Osteocyte (in vitro differentiated cells): ENCODE results near the gene VWA5B1. TPM values are rescaled to one million over a fixed set of nuclear protein-coding genes. Genes with fewer than 3 reads are reported as not detected.

Experiments used
- DNase-seq: peaks from one replicate; pipeline ENCODE4 v3.0.0; 2021; ENCODE audit warnings: mixed read lengths; ENCODE audit not compliant: unreplicated experiment; ENCODE audit errors: extremely low spot score
- H3K27ac Mint-ChIP-seq: one replicate; pipeline ENCODE4 v1.8.0; 2021; ENCODE audit warnings: mild to moderate bottlenecking, mixed read lengths; ENCODE audit not compliant: unreplicated experiment
- H3K27me3 Mint-ChIP-seq: one replicate; pipeline ENCODE4 v1.8.0; 2021; ENCODE audit warnings: mixed read lengths; ENCODE audit not compliant: unreplicated experiment
- H3K36me3 Mint-ChIP-seq: one replicate; pipeline ENCODE4 v1.8.0; 2021; ENCODE audit warnings: mixed read lengths; ENCODE audit not compliant: unreplicated experiment
- H3K4me1 Mint-ChIP-seq: one replicate; pipeline ENCODE4 v1.8.0; 2021; ENCODE audit warnings: mixed read lengths; ENCODE audit not compliant: unreplicated experiment
- H3K4me3 Mint-ChIP-seq: one replicate; pipeline ENCODE4 v1.8.0; 2021; ENCODE audit warnings: mild to moderate bottlenecking, moderate library complexity, mixed read lengths; ENCODE audit not compliant: unreplicated experiment
- H3K9me3 Mint-ChIP-seq: one replicate; pipeline ENCODE4 v1.8.0; 2021; ENCODE audit warnings: mixed read lengths; ENCODE audit not compliant: unreplicated experiment
- CTCF ChIP-seq: fragments of 200-600 bp; sonication (generic); IDR thresholded peaks from 2 replicates; pipeline ENCODE4 v1.5.0; 2021; ENCODE audit warnings: antibody characterized with exemption, mild to moderate bottlenecking, moderate library complexity
- total RNA-seq: library from RNA; stranded (reverse); gene quantifications from 2 replicates; pipeline ENCODE4 v1.2.1, GENCODE V29; 2021

Gene VWA5B1
- total RNA-seq, 1 donor from 2014 or later = not detected

- peaks cover 34% of the 10 kb centered on the region for H3K27me3 Mint-ChIP-seq
These were observed 30.0 kb downstream of the VWA5B1 start for GRCh38 chr1:20320704-20321103.

GRCh38 chr1:20321573-20321972, 30.9 kb downstream of the VWA5B1 start:
- Mint-ChIP-seq H3K4me1 (no peaks in the 10 kb centered on the region), H3K27ac (no peak overlapping the region), H3K36me3 (no peaks in the 10 kb centered on the region), H3K27me3 (peaks cover 36% of the 10 kb centered on the region), H3K9me3 (no peaks in the 10 kb centered on the region), H3K4me3 (no peak overlapping the region)
- TF ChIP-seq CTCF = no peak
- no peak for DNase-seq

More at GRCh38 chr1:20320704-20321103, 30.0 kb downstream of the VWA5B1 start:
- Mint-ChIP-seq H3K9me3 (no peaks in the 10 kb centered on the region), H3K36me3 (no peaks in the 10 kb centered on the region), H3K4me1 (no peaks in the 10 kb centered on the region), H3K4me3 (no peak overlapping the region), H3K27ac (no peak overlapping the region)
- no peak for DNase-seq
- TF ChIP-seq CTCF = no peak

GRCh38 chr1:20322081-20322824, 31.6 kb downstream of the VWA5B1 start:
- Mint-ChIP-seq H3K27me3 (peaks cover 37% of the 10 kb centered on the region), H3K9me3 (no peaks in the 10 kb centered on the region)

GRCh38 chr1:20322825-20323612, 32.3 kb downstream of the VWA5B1 start:
- Mint-ChIP-seq H3K4me3 (no peak overlapping the region), H3K9me3 (no peaks in the 10 kb centered on the region), H3K4me1 (no peaks in the 10 kb centered on the region), H3K36me3 (no peaks in the 10 kb centered on the region), H3K27me3 (peaks cover 44% of the 10 kb centered on the region), H3K27ac (no peak overlapping the region)
- no peak for TF ChIP-seq CTCF
- DNase-seq = no peak

More at GRCh38 chr1:20322081-20322824, 31.6 kb downstream of the VWA5B1 start:
- Mint-ChIP-seq H3K36me3 (no peaks in the 10 kb centered on the region), H3K27ac (no peak overlapping the region), H3K4me1 (no peaks in the 10 kb centered on the region), H3K4me3 (no peak overlapping the region)
- TF ChIP-seq CTCF = no peak
- DNase-seq = no peak

- Mint-ChIP-seq H3K27me3 (peaks cover 46% of the 10 kb centered on the region), H3K36me3 (no peaks in the 10 kb centered on the region), H3K27ac (no peak overlapping the region), H3K9me3 (no peaks in the 10 kb centered on the region), H3K4me3 (no peak overlapping the region), H3K4me1 (no peaks in the 10 kb centered on the region)
- no peak for TF ChIP-seq CTCF
- no peak for DNase-seq
These were observed 32.9 kb downstream of the VWA5B1 start for GRCh38 chr1:20323613-20323920.
